ENCODE measurements around the gene EYA2. TPM values are rescaled to one million over a fixed set of nuclear protein-coding genes. Genes with fewer than 3 reads are reported as not detected.

EYA2 gene
- total and polyA plus RNA-seq, 2 of the 4 experiments (the other 2 are of a cell fraction) = 2.3 to 5.4 TPM

DNA sequence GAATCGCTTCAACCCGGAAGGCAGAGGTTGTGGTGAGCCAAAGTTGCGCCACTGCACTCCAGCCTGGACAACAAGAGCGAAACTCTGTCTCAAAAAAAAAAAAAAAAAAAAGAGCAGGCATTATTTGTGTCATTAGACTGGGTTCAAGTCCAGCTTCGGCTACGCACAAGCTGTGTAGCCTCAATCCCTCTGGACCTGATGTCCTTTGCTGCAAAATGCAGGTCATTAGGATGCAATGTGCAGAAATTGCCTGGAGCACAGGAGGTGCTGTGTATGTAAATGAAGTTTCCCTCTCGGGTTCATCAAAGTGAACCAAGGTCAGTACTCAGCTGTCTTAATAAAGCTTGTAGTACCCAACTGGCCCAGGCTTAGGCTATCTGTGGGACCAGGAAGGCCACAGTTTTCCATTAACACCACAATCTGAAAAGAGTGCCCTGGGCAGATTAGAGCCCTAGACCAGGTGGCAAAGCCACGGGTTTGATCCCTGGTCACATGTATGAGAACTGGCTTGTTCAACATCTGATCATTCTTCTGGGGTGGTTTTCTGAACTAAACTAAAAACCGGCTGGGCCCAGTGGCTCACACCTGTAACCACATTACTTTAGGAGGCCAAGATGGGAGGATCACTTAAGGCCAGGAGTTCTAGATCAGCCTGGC, 306.6 kb downstream of the EYA2 start:
- H2BK15ac ChIP-seq (ENCODE audit: low read depth, low read length) = no peak overlapping the region
- no peak overlapping the region for H4K5ac ChIP-seq (ENCODE audit: low read depth, low read length)
- H3K9me1 ChIP-seq (ENCODE audit: insufficient read depth, low read length) = peaks cover 20% of the 10 kb centered on the region; the same call in 1 of the 2 replicates
- POLR2A ChIA-PET (ENCODE audit: unreplicated experiment) = no interaction called here
- no peak overlapping the region for H3K4me2 ChIP-seq (ENCODE audit: low read depth, low read length)
- no peaks in the 10 kb centered on the region for H3K9me3 ChIP-seq (ENCODE audit: control insufficient read depth, insufficient read depth, low read length)
- no peak overlapping the region for H2AK5ac ChIP-seq (ENCODE audit: low read depth, low read length)
- H3K9ac ChIP-seq (ENCODE audit: low read depth, low read length) = no peak overlapping the region
- H2AFZ ChIP-seq (replicated peaks; ENCODE audit: low read length, poor library complexity) = no peak overlapping the region
- 86% methylated on average over 1 of the region's 9 CpGs; no CpG with 5 or more reads in 1 of the 2 experiments for WGBS, 2 experiments (ENCODE audit: extremely low coverage in 2 of 2, insufficient read length in 1 of 2)
- in situ Hi-C loops (cut with MboI; ENCODE audit: low sequenced_read_pairs) = loop anchor here (10.0 kb wide), 1 partner anchor 446 kb away; no protein-coding TSS in a partner anchor
- intact Hi-C loops (cut with micrococcal nuclease) = no loop called here
- H3K79me1 ChIP-seq (ENCODE audit: low read depth in 1 of 2, low read length in 2 of 2) = peaks cover 0 to 7% of the 10 kb centered on the region in 2 experiments; a peak in 1 of 4 replicates
- H2BK120ac ChIP-seq (ENCODE audit: low read depth, low read length) = no peak overlapping the region
- no TSS peak for BruUV-seq (replicated peaks)
- H2AK9ac ChIP-seq (replicated peaks; ENCODE audit: low read depth, low read length, poor library complexity) = no peak overlapping the region
- DNase-seq (no peak), ATAC-seq (ENCODE audit: low read depth) (no peak)
- H3K23ac ChIP-seq (ENCODE audit: low read depth, low read length) = no peak overlapping the region
- H4K8ac ChIP-seq (ENCODE audit: low read depth in 2 of 2, low read length in 2 of 2) = no peak overlapping the region
- TF ChIP-seq SMC3 (IDR thresholded peaks at IDR 0.05; ENCODE audit: low read depth, low read length) = no peak
- no peak for TF ChIP-seq CHD1 (IDR thresholded peaks at IDR 0.05; ENCODE audit: low read depth, low read length)
- no peak for TF ChIP-seq MAZ (IDR thresholded peaks at IDR 0.05; ENCODE audit: borderline replicate concordance, low read depth, low read length)
- TF ChIP-seq CEBPB (IDR thresholded peaks at IDR 0.05; ENCODE audit: low read depth, low read length) = no peak
- TF ChIP-seq MAFK (IDR thresholded peaks at IDR 0.05; ENCODE audit: low read depth, low read length) = no peak
- no peak for TF ChIP-seq BHLHE40 (IDR thresholded peaks at IDR 0.05; ENCODE audit: low read depth, low read length)
- TF ChIP-seq NFE2L2 (IDR thresholded peaks at IDR 0.05; ENCODE audit: low read depth, low read length) = no peak
- no peak for TF ChIP-seq ELK1 (IDR thresholded peaks at IDR 0.05; ENCODE audit: borderline replicate concordance, low read depth, low read length)
- TF ChIP-seq CTCF (conservative IDR thresholded peaks at IDR 0.05; ENCODE audit: low read depth, low read length) = no peak
- TF ChIP-seq MXI1 (IDR thresholded peaks at IDR 0.05; ENCODE audit: borderline replicate concordance, low read depth, low read length) = no peak
- TF ChIP-seq FOS (IDR thresholded peaks at IDR 0.05; ENCODE audit: low read depth, low read length) = no peak
- TF ChIP-seq USF2 (IDR thresholded peaks at IDR 0.05; ENCODE audit: low read depth, low read length) = no peak
- TF ChIP-seq RAD21 (IDR thresholded peaks at IDR 0.05; ENCODE audit: low read length) = no peak
- no peak for TF ChIP-seq RFX5 (IDR thresholded peaks at IDR 0.05; ENCODE audit: low read depth, low read length)
- no peak for TF ChIP-seq RCOR1 (IDR thresholded peaks at IDR 0.05; ENCODE audit: insufficient replicate concordance, low read length)
- no peak for TF ChIP-seq POLR2A (IDR thresholded peaks at IDR 0.05; ENCODE audit: low read depth, low read length)
- H3K14ac ChIP-seq (replicated peaks; ENCODE audit: low read depth, low read length) = no peak overlapping the region
- H3K4me3 ChIP-seq (ENCODE audit: insufficient read depth, low read depth, low read length) = no peak overlapping the region
- no peak overlapping the region for H3K18ac ChIP-seq (ENCODE audit: low read depth, low read length)
- no peak overlapping the region for H4K91ac ChIP-seq (ENCODE audit: insufficient read depth, low read depth, low read length)
- no peaks in the 10 kb centered on the region for H3K27me3 ChIP-seq (ENCODE audit: control insufficient read depth, insufficient read depth, low read length)
- H3K4me1 ChIP-seq (ENCODE audit: control insufficient read depth, insufficient read depth, low read length) = peaks cover 4% of the 10 kb centered on the region
- CTCF ChIA-PET = interaction anchor here (1.6 kb wide), 1 partner anchor 183 kb away, joined by 4 read pairs; no protein-coding TSS in a partner anchor
- dilution Hi-C loops (cut with HindIII; ENCODE audit: low sequenced_read_pairs, unreplicated experiment) = no loop called here
- no peaks in the 10 kb centered on the region for H3K36me3 ChIP-seq (ENCODE audit: control insufficient read depth, insufficient read depth, low read length)
- no peak overlapping the region for H2BK5ac ChIP-seq (ENCODE audit: low read depth, low read length, poor library complexity, severe bottlenecking)
- H3K4ac ChIP-seq (ENCODE audit: low read depth, low read length) = peak overlapping the region; percentile 17; the same call in 1 of the 2 replicates
- no peak overlapping the region for H3K56ac ChIP-seq (ENCODE audit: extremely low read depth, insufficient read depth, low read length)
- no peaks in the 10 kb centered on the region; the same call in 1 of the 2 replicates for H4K20me1 ChIP-seq (ENCODE audit: insufficient read depth, low read length)
- H2BK20ac ChIP-seq (ENCODE audit: low read depth, low read length) = no peak overlapping the region
- no peak overlapping the region for H3K27ac ChIP-seq (ENCODE audit: insufficient read depth, low read length)

Measured in IMR-90 (cell line).